ENCODE measurements around the gene S100A10. TPM values are rescaled to one million over a fixed set of nuclear protein-coding genes. Genes with fewer than 3 reads are reported as not detected.

Gene S100A10
- polyA plus RNA-seq, 1 donor from 2014 or later, result 24.5 TPM

GRCh38 chr1:151980287-151981177 lies 13.1 kb downstream of the S100A10 start:
- Histone ChIP-seq H3F3A (ENCODE audit: insufficient read depth, low read length, poor library complexity, severe bottlenecking) (no peaks in the 10 kb centered on the region), H3K4me2 (ENCODE audit: low read length) (no peak overlapping the region), H3K27me3 (ENCODE audit: insufficient read depth, low read depth, low read length) (no peaks in the 10 kb centered on the region), H2AFZ (ENCODE audit: low read depth, low read length) (no peak overlapping the region), H3K9me3 (ENCODE audit: low read length) (no peaks in the 10 kb centered on the region), H3K36me3 (ENCODE audit: insufficient read depth, low read length) (no peaks in the 10 kb centered on the region), H3K4me3 (ENCODE audit: low read length) (no peak overlapping the region), H3K9me2 (ENCODE audit: insufficient read depth, low read length) (no peaks in the 10 kb centered on the region), H3K9ac (ENCODE audit: low read length) (peak overlapping the region; percentile 25), H4K20me1 (ENCODE audit: insufficient read depth) (no peaks in the 10 kb centered on the region), H3K79me2 (replicated peaks; ENCODE audit: insufficient read depth, low read length) (no peaks in the 10 kb centered on the region), H3K27ac (ENCODE audit: low read length) (peak overlapping the region; percentile 93)
- TF ChIP-seq TAF1 (IDR thresholded peaks at IDR 0.05; ENCODE audit: low read depth) (no peak), EP300 (conservative IDR thresholded peaks at IDR 0.05; ENCODE audit: poor library complexity, severe bottlenecking) (no peak), RAD21 (conservative IDR thresholded peaks at IDR 0.05) (no peak), SMC3 (conservative IDR thresholded peaks at IDR 0.05; ENCODE audit: poor library complexity) (no peak), POLR2AphosphoS5 (IDR thresholded peaks at IDR 0.05) (no peak), REST (IDR thresholded peaks at IDR 0.05; ENCODE audit: borderline replicate concordance) (no peak), MXI1 (conservative IDR thresholded peaks at IDR 0.05; ENCODE audit: poor library complexity, severe bottlenecking) (no peak), EZH2 (IDR thresholded peaks at IDR 0.05; ENCODE audit: borderline replicate concordance, insufficient read depth, low read length, poor library complexity, severe bottlenecking) (no peak), CTCF (IDR thresholded peaks at IDR 0.05; ENCODE audit: poor library complexity, severe bottlenecking) (no peak)

- Histone ChIP-seq H3K27me3 (ENCODE audit: insufficient read depth, low read depth, low read length) (no peaks in the 10 kb centered on the region), H2AFZ (ENCODE audit: low read depth, low read length) (no peak overlapping the region), H3F3A (ENCODE audit: insufficient read depth, low read length, poor library complexity, severe bottlenecking) (no peaks in the 10 kb centered on the region), H3K79me2 (replicated peaks; ENCODE audit: insufficient read depth, low read length) (no peaks in the 10 kb centered on the region), H3K9ac (ENCODE audit: low read length) (no peak overlapping the region), H3K9me2 (ENCODE audit: insufficient read depth, low read length) (no peaks in the 10 kb centered on the region), H3K9me3 (ENCODE audit: low read length) (no peaks in the 10 kb centered on the region), H3K36me3 (ENCODE audit: insufficient read depth, low read length) (no peaks in the 10 kb centered on the region), H3K4me3 (ENCODE audit: low read length) (no peak overlapping the region), H3K4me2 (ENCODE audit: low read length) (no peak overlapping the region), H4K20me1 (ENCODE audit: insufficient read depth) (no peaks in the 10 kb centered on the region), H3K27ac (ENCODE audit: low read length) (no peak overlapping the region)
- TF ChIP-seq POLR2AphosphoS5 (IDR thresholded peaks at IDR 0.05) (peak; percentile 22), CTCF (IDR thresholded peaks at IDR 0.05; ENCODE audit: poor library complexity, severe bottlenecking) (no peak), EP300 (conservative IDR thresholded peaks at IDR 0.05; ENCODE audit: poor library complexity, severe bottlenecking) (peak; percentile 24)
Measured at GRCh38 chr1:151978922-151979321, 14.7 kb downstream of the S100A10 start.
